ENCODE results near the gene CCDC179. TPM values are rescaled to one million over a fixed set of nuclear protein-coding genes. Genes with fewer than 3 reads are reported as not detected.

Gene CCDC179
- not detected in 2 replicates for total RNA-seq (2014; rRNA removed; shearing (Covaris generic))

DNA sequence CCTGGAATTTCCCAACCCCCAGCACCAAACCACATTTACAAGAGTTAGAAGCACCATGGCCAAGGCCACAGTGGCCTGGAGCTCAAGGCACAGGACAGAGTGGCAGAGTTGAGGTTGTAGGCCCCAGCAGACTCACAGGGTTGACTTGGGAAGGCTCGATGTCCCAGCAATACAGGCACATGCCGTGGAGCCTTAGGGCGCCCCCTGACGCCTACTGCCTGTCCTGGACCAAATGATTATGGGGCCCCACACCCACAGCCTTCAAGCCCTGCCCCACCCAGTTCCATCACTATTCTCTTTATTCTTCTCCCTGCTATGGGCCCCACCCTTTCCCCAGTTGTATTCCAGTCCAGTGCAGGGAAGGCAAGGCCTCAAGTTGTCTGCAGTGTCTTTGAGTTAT, at the start of gene CCDC179:
CCDC179 (minus strand) TSS at position 234 of the 400 bp plus-strand sequence; CDS start at position 181, 53 bp downstream.
- no peak for DNase-seq (ENCODE audit: low spot score)

DNA sequence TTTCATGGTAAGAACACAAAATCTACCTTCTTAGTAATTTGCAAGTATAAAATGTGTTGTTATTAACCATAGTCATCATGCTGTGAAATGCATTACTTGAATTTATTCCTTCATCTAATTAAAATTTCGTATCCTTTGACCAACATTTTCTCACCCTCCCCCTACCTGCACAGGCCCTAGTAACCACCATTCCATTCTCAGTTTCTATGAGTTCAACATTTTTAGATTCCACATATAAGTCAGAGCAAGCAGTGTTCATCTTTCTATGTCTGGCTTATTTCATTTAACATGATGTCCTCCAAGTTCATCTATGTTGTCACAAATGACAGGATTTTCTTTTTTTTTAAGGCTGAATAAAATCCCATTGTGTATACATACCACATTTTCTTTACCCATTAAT, 43.5 kb upstream of the CCDC179 start:
- DNase-seq (ENCODE audit: low spot score), result no peak

GRCh38 chr11:22901603-22902002, 41.3 kb upstream of the CCDC179 start:
- DNase-seq (ENCODE audit: low spot score), result no peak

- no peak for DNase-seq (ENCODE audit: low spot score)
Measured at GRCh38 chr11:22900764-22901486, 40.7 kb upstream of the CCDC179 start.

GRCh38 chr11:22898036-22898435, 37.8 kb upstream of the CCDC179 start:
- no peak for DNase-seq (ENCODE audit: low spot score)

DNA sequence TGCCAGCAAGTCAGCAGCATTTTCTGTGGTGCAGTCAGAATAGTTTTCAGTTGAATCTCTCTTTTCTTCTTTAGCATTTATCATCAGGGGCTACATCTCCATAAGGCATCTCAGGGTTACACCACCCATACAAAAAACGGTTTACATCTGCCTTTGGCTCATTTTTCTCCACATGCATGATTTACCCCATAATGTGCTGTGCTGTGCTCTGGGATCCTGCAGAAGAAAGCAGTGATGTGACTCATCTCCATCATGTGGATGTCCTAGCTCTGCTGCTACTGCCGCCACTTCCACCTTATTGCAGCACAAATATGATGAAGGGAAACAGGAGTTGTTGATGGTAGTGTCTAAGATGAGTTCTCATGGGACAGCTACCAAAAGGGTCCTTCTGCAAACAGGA, 30.0 kb upstream of the CCDC179 start:
- DNase-seq (ENCODE audit: low spot score), result no peak

- DNase-seq (ENCODE audit: low spot score), result no peak
Measured at GRCh38 chr11:22884217-22884616, 23.9 kb upstream of the CCDC179 start.

GRCh38 chr11:22879630-22880029, 19.4 kb upstream of the CCDC179 start:
- DNase-seq (ENCODE audit: low spot score), result no peak

- no peak for DNase-seq (ENCODE audit: low spot score)
Measured at GRCh38 chr11:22878604-22879003, 18.3 kb upstream of the CCDC179 start.

GRCh38 chr11:22878039-22878438, 17.8 kb upstream of the CCDC179 start:
- DNase-seq (ENCODE audit: low spot score), result no peak

- peak; percentile 91 for DNase-seq (ENCODE audit: low spot score)
Measured at GRCh38 chr11:22875869-22876473, 15.7 kb upstream of the CCDC179 start.

- DNase-seq (ENCODE audit: low spot score), result no peak
Measured at GRCh38 chr11:22869325-22869724, 9.1 kb upstream of the CCDC179 start.

DNA sequence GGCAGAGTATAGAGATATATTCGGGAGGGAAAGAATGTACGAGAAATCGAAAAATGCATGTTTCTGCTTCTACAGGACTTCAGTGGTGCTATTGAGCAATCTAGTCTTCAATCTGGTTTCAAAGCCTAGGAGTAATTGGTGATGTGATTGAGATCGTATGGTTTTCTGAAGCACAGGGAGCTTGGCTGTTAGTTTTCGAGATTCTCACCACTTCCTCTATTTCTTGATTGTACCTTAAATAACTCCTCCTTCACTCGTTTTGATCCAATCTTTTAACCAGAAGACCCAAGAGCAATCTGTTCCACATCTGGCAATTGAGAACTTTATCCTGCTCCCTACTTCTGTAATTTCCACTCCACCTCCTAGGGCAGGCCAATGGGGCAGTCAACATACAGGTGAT, 518 bp downstream of the CCDC179 start:
- DNase-seq (ENCODE audit: low spot score), result no peak

DNA sequence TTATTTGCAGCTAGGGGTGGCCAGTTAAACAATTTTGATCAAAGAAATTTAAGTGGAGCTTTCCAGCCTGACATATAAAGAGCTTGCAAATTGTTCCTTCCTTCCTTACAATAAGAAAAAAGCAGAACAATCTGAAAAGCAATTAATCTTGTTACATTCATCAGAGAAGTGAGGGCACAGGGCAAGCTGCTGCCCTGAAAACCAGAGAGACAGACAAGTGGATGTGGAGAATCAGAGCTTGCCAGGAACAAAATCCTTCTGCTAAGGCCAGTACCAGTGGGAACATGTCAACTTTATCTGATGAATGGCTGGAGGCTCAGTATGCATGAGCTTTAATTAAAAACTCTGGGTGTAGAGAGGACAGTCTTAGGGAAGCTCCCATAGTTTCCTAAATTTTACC, 8.8 kb downstream of the CCDC179 start:
- no peak for DNase-seq (ENCODE audit: low spot score)

GRCh38 chr11:22846726-22847125, 13.5 kb downstream of the CCDC179 start:
- DNase-seq (ENCODE audit: low spot score), result no peak

GRCh38 chr11:22832315-22833015, 27.8 kb downstream of the CCDC179 start:
- no peak for DNase-seq (ENCODE audit: low spot score)

DNA sequence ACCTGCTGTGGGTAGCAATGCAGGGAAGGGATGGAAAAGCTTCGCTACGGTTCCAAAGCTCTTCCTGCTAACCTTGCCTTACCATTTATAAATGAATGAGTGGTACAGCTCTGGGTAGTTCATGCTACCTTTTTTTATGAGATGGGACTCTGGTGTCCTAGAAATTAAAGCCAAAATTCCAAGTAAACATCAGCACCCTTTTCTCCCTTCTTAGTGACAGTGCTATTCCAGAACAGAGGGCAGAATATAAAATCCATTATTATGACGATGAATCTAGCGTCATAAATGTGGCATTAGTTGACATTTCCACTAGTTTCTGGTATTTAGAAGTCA, 30.2 kb downstream of the CCDC179 start:
- DNase-seq (ENCODE audit: low spot score), result no peak

DNA sequence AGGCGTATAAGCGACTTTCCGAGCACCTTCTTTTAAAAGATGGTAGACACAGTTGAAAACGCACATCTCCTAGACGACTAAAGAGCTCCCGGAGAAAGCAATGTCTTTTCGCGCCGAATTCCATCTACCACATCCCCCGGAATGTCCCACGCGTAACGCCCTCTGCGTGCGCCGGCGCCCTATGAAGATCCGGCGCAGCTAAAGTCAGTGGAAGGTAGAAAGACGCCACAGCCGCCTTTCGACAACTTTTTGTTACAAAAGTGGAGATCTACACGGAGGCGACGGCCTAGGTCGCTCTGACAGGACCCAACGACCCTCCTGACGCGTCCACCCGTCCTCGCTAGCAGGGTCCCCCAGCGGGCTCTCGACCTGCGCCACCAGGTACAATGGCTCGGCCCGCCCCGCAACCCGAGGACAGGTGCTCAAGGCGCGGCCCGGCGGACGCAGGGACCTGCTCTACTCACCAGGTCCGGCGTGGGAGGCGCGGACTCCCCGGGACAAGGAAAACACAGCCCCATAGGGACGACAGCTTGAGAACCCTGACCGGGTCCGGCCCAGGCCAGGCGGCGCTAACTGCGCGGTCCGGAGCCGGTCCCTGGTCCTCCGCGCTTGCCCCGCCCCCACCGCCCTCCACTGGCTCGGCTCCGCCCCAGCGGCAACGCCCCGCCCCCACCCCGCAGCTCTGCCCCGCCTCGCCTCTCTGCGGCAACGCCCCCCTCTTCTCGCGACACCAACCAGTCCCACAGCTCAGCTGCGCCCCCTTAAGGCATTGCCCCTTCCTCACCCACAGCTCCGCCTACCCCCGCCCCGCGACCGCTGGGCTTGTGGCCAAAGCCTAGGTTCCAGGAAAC, 30.8 kb downstream of the CCDC179 start, which contains the start of gene SVIP:
SVIP (minus strand) TSS at position 571 of the 851 bp plus-strand sequence; CDS start at position 518, 53 bp downstream.
- DNase-seq (ENCODE audit: low spot score), result peak; percentile 94

GRCh38 chr11:22828373-22828772, 31.9 kb downstream of the CCDC179 start:
- DNase-seq (ENCODE audit: low spot score), result no peak

DNA sequence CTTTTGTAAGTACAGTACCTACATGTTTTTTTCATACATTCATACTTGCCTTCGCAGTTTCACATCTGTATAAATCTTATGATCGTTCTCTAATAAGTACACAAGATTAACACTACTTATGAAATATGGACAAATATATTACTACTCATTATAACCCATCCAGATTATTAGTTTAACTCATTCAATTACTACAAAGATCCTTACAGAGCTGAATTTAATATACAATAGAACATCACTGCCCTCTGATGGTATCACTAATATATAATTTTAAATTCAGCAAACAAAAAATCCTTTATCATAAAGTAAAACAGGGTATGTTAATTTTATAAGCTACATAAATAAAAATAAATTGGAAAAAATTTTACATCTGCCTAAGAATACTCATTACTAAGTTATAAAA, 38.1 kb downstream of the CCDC179 start:
- no peak for DNase-seq (ENCODE audit: low spot score)

DNA sequence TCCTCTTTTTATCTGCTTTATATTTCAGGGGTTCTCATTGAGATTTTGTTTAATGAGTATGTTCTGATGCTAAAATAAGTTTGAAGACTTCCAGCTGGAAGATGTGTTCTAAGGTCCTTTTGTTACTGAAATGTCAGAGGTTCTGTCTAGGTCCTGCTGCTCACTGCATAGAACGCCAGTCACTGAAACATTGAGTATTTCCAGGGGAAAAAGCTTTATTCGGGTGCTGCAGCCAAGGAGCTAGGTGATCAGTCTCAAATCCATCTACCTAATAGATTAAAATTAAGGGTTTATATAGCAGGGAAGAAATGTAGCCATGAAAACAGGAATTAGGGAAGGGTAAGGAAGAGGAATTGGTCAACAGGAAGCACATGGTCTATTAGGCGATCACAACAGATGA, 50.4 kb downstream of the CCDC179 start:
- DNase-seq (ENCODE audit: low spot score), result no peak
